ENCODE measurements around the gene SLC38A9.

SLC38A9 gene

DNA sequence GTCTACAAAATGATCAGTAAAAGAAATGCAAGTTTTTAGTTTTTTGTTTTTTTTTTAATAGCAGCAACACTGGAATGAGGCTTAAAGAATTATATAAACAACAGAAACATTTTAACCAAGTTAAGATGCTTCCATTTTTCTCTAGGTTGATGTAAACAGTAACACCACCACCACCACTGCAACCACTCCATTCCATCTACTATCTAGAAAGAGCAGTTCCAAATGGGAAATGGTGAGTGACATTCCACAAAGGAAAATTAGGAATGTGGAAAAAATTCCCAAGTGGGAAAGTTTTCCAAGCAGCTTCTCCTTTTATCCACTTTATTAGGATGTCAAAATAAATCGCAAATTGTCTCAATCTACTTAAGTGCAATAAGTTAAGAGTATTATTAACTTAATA lies 32.6 kb downstream of the SLC38A9 start:
- no peak overlapping the region for H3K4me3 ChIP-seq

DNA sequence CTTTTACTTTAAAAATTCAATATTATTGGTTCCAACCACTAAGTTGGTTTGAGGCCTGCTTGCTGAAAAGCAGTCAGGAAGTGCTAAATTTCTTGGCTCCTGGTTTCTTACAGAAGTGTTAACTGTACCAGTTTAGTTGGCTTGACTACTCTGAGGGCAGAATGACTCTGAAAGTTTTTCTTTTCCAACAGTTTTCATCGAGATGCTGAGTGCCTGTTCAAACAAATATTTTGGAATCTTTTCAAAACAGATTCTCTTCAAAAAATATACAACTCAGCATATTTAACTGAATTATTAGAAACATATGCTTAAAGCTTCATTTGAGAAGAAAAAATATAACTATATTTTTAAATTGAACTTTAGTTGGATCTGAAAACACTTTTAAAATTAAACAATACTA lies 37.0 kb downstream of the SLC38A9 start:
- TF ChIP-seq, protein P1, sequence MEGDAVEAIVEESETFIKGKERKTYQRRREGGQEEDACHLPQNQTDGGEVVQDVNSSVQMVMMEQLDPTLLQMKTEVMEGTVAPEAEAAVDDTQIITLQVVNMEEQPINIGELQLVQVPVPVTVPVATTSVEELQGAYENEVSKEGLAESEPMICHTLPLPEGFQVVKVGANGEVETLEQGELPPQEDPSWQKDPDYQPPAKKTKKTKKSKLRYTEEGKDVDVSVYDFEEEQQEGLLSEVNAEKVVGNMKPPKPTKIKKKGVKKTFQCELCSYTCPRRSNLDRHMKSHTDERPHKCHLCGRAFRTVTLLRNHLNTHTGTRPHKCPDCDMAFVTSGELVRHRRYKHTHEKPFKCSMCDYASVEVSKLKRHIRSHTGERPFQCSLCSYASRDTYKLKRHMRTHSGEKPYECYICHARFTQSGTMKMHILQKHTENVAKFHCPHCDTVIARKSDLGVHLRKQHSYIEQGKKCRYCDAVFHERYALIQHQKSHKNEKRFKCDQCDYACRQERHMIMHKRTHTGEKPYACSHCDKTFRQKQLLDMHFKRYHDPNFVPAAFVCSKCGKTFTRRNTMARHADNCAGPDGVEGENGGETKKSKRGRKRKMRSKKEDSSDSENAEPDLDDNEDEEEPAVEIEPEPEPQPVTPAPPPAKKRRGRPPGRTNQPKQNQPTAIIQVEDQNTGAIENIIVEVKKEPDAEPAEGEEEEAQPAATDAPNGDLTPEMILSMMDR (IDR thresholded peaks at IDR 0.05) = no peak
- DNase-seq (ENCODE audit: low spot score) = no peak
- Histone ChIP-seq H3K27ac (peak overlapping the region; percentile 24 to 33), H3K4me3 (no peak overlapping the region)

More for the DNA sequence above, 32.6 kb downstream of the SLC38A9 start:
- TF ChIP-seq, protein P1 (IDR thresholded peaks at IDR 0.05) = no peak
- H3K27ac ChIP-seq = no peak overlapping the region
- DNase-seq (ENCODE audit: low spot score) = no peak

DNA sequence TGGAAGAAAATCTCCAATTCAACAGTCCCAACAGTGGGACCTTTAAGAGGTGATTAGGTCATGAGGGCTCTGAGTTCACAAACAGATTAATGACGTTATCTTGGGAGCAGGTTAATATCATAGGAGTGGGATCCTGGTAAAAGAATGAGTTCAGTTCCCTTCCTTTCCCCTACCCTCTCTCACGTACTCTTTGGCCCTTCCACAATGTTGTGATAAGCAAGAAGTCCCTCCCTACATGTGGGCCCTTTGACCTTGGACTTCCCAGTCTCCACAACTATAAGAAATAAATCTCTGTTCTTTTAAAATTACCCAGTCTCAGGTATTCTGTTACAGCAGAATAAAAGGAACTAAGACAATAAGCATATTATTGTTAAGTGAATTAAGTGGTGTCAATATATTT lies 37.8 kb downstream of the SLC38A9 start:
- TF ChIP-seq, protein P1 (IDR thresholded peaks at IDR 0.05) = no peak
- H3K4me3 ChIP-seq = no peak overlapping the region
- DNase-seq (ENCODE audit: low spot score) = no peak
- peak overlapping the region; percentile 24 to 36 for H3K27ac ChIP-seq

DNA sequence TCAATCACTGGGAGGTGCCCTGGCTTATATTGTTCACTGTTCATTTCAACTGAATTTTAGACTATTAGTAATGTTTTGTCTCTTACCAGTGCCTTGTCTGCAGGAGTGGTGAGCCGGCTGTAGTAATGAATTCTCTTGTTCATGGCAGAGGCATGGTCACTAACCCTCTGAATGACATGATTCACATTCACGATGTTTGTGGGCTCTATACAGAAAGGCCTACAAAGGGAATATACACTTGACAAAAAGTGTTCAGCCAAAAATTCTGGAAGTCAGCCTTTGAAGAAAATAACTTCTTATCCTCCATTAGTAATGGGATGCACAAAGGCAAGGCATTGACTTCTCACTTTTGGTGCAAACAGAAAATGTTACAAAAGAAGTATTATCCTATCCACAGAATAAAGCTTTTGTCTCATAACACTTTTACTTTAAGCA lies 39.6 kb downstream of the SLC38A9 start:
- no peak overlapping the region for H3K4me3 ChIP-seq
- no peak for DNase-seq (ENCODE audit: low spot score)
- TF ChIP-seq, protein P1 (IDR thresholded peaks at IDR 0.05) = no peak
- H3K27ac ChIP-seq = peak overlapping the region in 1 of 2 donors; percentile 53

DNA sequence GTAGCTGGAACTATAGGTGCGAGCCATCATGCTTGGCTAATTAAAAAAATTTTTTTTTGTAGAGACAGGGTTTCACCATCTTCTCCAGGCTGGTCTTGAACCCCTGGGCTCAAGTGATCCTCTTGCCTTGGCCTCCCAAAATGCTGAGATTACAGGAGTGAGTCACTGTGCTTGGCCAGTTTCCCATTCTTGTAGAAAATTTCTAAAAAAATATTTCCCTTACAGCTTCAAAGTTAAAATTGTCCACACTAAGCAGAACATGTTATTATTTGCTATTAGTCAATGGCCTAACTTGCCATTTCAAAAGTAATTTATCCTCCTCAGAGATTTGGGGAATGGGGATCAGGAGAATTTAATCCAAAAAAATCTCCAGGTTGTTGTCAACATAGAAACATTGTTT lies 40.1 kb downstream of the SLC38A9 start:
- DNase-seq (ENCODE audit: low spot score) = no peak
- Histone ChIP-seq H3K4me3 (no peak overlapping the region), H3K27ac (peak overlapping the region in 1 of 2 donors; percentile 53)
- TF ChIP-seq, protein P1 (IDR thresholded peaks at IDR 0.05) = no peak

DNA sequence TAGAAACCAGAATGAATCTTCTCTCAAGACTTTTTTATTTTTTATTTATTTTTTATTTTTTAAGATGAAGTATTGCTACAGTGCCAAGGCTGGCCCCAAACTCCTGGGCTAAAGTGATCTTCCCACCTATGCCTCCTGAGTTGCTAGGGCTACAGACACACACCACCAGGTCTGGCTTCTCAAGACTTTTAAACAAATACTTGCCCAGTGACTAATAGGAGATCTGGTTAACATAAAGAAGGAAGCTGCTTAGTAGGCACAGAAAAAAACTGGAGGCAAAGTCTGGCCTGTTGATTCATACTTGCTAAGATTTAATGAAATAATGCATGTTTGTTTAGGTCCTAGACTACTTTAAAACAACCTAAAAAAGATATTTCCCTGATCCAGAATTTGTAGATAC lies 43.8 kb downstream of the SLC38A9 start:
- no peak for DNase-seq (ENCODE audit: low spot score)
- TF ChIP-seq, protein P1 (IDR thresholded peaks at IDR 0.05) = no peak
- no peak overlapping the region for H3K27ac ChIP-seq
- no peak overlapping the region for H3K4me3 ChIP-seq

DNA sequence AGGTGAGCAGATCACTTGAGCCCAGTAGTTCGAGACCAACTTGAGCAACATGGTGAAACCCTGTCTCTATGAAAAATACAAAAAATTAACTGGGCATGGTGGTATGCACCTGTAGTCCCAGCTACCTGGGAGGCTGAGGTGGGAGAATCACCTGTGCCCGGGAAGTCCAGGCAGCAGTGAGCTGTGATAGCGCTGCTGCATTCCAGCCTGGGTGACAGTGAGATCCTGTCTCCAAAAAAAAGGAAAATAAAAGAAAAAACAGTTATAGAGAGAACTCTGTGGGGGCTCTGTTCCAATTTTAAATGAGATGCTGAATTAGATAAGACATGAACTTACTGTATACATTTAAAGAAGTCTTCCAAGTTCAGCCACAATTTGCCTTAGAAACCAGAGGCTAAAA lies 44.2 kb downstream of the SLC38A9 start:
- no peak overlapping the region for H3K4me3 ChIP-seq
- H3K27ac ChIP-seq = no peak overlapping the region
- no peak for DNase-seq (ENCODE audit: low spot score)
- TF ChIP-seq, protein P1 (IDR thresholded peaks at IDR 0.05) = no peak

Measured in coronary artery (tissue), 2 donors.